Left hindlimb (tissue), 1 donor: ENCODE results near the gene APEX2.
"Not testable (repeated sequence)": the region's sequence is repeated elsewhere in the genome, so short reads cannot be mapped to it uniquely, and the experiment has no call there.

Experiments used
- DNase-seq: peaks from one replicate; pipeline ENCODE4 v3.0.0-alpha.2; 2018

APEX2 gene

GRCh38 chrX:55011294-55011693 is 11.1 kb downstream of the APEX2 start:
- no peak for DNase-seq

GRCh38 chrX:55014897-55015299 is 14.7 kb downstream of the APEX2 start:
- no peak for DNase-seq

- no peak for DNase-seq
Observed at GRCh38 chrX:55026143-55026542, 26.0 kb downstream of the APEX2 start.

- DNase-seq = no peak
Observed at GRCh38 chrX:55026840-55027239, 26.7 kb downstream of the APEX2 start.

- DNase-seq = no peak
Observed at GRCh38 chrX:55028040-55028439, 27.9 kb downstream of the APEX2 start.

GRCh38 chrX:55028611-55029010 is 28.4 kb downstream of the APEX2 start:
- DNase-seq = no peak

- no peak for DNase-seq
Observed at GRCh38 chrX:55029291-55029690, 29.1 kb downstream of the APEX2 start.

- no peak for DNase-seq
Observed at GRCh38 chrX:55030271-55031205, 30.4 kb downstream of the APEX2 start, which contains the start of gene ALAS2. ALAS2 (minus strand) TSS chrX:55030977; CDS start chrX:55026000, 4,977 bp downstream.

GRCh38 chrX:55033429-55033828 is 33.3 kb downstream of the APEX2 start:
- no peak for DNase-seq

GRCh38 chrX:55039471-55039870 is 39.3 kb downstream of the APEX2 start:
- DNase-seq = no peak

GRCh38 chrX:55041514-55041913 is 41.4 kb downstream of the APEX2 start:
- no peak for DNase-seq

GRCh38 chrX:55050599-55050998 is 50.4 kb downstream of the APEX2 start:
- DNase-seq = not testable (repeated sequence)

- no peak for DNase-seq
Observed at GRCh38 chrX:55056820-55057674, 56.9 kb downstream of the APEX2 start.

- DNase-seq = no peak
Observed at GRCh38 chrX:55057675-55058249, 57.6 kb downstream of the APEX2 start.
